ENCODE measurements around the gene ANKRD13A. TPM values are rescaled to one million over a fixed set of nuclear protein-coding genes. Genes with fewer than 3 reads are reported as not detected.

ANKRD13A gene
- total RNA-seq: 21.3 and 41.9 TPM in 2 replicates

DNA sequence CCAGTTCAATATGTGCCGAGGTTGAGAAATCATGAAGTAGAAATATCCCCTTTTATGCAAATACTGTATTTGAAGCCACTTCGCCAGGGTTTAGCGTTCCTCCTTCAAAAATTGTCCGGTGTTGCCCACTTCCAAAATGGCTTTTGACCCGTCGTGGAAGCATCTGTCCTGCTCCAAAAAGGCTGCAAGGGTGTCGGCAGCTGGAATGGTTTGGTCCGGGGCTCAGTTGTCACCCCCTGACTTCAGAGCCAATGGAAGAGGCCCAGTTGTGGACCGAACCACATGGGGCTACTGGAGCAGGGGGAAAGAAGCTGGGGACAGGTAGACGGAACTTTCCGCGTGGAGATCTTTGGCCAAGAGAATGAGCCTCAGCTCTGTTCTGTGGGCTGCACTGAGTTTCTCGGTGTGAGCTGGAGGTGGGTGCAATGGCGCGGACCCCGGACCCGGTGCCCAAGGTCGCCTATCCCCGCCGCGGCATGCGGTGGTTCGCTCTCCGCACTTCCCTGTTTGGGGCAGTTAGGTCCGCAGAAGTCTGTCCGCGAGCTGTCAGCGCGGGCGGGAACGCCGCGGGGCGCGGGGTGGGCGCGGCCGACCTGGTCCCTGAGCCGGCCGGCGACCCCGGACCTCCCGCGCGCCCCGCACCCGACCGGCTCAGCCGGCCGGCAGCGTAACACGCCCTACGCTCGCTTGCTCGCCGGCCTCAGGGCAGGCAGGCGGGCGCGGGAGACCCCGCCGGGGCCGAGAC is at the start of gene ANKRD13A:
TSS of gene ANKRD13A (plus strand) at position 527 of the 745 bp plus-strand sequence. CDS start 259 bp downstream, outside the sequence.

DNA sequence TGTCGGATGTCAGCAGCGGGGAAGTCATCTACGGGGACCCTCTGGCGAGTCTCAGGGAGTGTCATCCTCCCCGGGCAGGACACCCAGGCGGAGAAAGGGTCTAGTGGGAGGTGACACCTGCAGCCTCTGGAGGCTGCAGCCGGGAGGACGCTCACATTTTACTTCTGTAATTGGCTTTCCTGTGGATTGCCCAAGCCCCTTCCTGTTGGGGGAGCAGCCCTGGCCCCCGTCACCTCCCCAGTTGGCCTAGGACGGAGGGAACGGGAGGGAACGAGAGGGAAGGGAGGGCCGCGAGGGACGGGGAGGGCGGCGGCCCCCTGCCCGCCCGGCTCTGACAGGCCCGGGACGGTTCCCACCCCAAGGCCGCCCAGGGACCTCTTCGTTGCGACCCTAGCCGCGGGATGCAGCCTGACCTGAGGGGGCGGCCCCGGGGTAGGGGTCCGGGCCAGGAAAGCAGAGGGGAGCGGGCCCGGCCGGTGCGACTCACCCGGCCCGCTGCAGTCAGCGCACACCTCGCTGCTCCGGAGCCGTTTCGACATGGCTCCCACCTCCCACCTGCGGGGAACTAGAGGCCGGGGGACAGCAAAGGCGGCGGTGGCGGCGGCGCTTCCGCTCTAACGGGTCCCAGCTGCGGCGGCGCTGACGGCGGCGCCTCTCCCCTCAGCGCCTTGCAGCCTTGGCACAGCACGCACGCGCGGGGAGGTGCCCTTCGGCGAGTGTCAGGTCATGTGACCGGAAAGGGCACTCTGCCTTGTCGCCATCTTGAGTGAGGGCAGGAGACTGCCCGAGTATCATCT is 3.3 kb upstream of the ANKRD13A start, which contains the start of gene GIT2:
TSS of gene GIT2 (minus strand) at position 683 of the 797 bp plus-strand sequence. CDS start at position 539, 144 bp downstream.

DNA sequence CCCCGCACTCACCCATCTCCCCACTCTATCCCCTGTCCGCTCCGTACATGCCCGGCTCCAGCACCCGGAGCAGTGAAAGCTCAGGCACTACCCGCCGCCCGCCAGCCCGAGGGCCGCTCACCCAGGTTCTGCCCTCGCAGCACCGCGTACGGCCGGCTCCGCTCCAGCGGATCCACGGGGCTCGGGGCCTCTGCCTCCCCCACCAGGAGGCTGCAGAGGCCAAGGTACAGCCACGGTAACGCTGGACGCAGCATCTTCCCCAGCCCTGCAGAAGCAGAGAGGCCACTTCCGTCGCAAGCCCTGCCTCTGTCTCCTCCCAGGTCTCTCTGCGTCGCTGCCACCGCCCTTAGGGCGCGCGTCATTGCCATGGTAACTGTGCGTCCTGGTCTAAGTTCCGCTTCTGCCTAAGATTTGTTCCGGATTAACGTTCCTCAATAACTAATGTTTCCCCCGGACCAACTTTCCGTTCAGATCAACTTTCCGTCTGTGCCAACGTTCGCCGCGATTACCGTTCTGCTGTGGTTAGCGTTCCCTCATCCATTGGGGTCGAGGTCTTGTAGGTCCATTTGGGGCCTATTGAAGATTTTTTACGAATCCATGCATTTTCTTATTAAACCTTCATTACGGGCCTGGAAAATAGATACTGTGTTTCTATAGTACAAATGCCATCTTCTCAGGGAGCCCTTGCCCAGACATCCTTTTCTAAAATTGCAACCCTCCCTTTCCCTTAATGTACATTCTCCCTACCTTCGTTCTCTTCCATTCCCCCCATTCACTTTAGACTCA is 49.2 kb downstream of the ANKRD13A start, which contains the start of gene C12orf76:
TSS of gene C12orf76 (minus strand) at position 281 of the 786 bp plus-strand sequence. CDS start at position 254, 27 bp downstream.

Other genes with a start within 250 kb of the ANKRD13A start
- gene TRPV4, start 166.0 kb upstream of the ANKRD13A start, total RNA-seq: 2.2 and 5.1 TPM in 2 replicates
- 395 and 407 TPM in 2 replicates for gene GLTP, start 118.9 kb upstream of the ANKRD13A start, total RNA-seq
- 13.7 and 18.5 TPM in 2 replicates for gene TCHP, start 99.2 kb upstream of the ANKRD13A start, total RNA-seq
- 9.0 and 15.6 TPM in 2 replicates for gene GIT2, start 3.1 kb upstream of the ANKRD13A start, total RNA-seq
- gene C12orf76, start 49.1 kb downstream of the ANKRD13A start, total RNA-seq: 6.3 and 11.1 TPM in 2 replicates
- gene IFT81, start 124.9 kb downstream of the ANKRD13A start, total RNA-seq: 6.0 and 8.4 TPM in 2 replicates

Data from airway epithelial cell (primary cell).